Common myeloid progenitor, CD34-positive (primary cell): ENCODE measurements around the gene SFRP5. TPM values are rescaled to one million over a fixed set of nuclear protein-coding genes. Genes with fewer than 3 reads are reported as not detected.

ENCODE experiments used
- CTCF ChIA-PET: fragments of 350-600 bp; sonication (Branson Sonifier 250); formaldehyde crosslinking; loops from one replicate; lab custom pipeline; 2021; ENCODE audit warnings: antibody characterized with exemption; lab: Charles Lee
- POLR2A ChIA-PET: fragments of 350-600 bp; sonication (Branson Sonifier 250); formaldehyde crosslinking; loops from one replicate; lab custom pipeline; 2021; ENCODE audit warnings: antibody characterized with exemption; lab: Charles Lee
- DNase-seq, 3 donors: peaks; one replicate each; pipeline versions ENCODE4 v3.0.0 to v3.0.0-alpha.2; 2013
- H3K27ac ChIP-seq, 2 experiments: 1 replicate in 1 of 2; 2 replicates in 1 of 2; pipeline ENCODE4 v1.7.0; 2013; ENCODE audit warnings: inconsistent platforms in 2 of 2, low read length in 2 of 2, mild to moderate bottlenecking in 2 of 2, low read depth in 1 of 2, moderate library complexity in 1 of 2; ENCODE audit not compliant: severe bottlenecking in 2 of 2, insufficient read depth in 1 of 2, poor library complexity in 1 of 2
- H3K27me3 ChIP-seq, 5 experiments: replicated peaks in 2 of 5; 1 replicate in 3 of 5; 2 replicates in 2 of 5; pipeline versions ENCODE4 v1.6.1 to v1.7.0; 2013; ENCODE audit warnings: low read length in 4 of 5, mild to moderate bottlenecking in 2 of 5, moderate library complexity in 2 of 5, inconsistent platforms in 1 of 5; ENCODE audit not compliant: insufficient read depth in 5 of 5, control insufficient read depth in 4 of 5
- H3K36me3 ChIP-seq, 4 experiments: 1 replicate in 2 of 4; 2 replicates in 2 of 4; pipeline versions ENCODE4 v1.6.1 to v1.7.0; 2013; ENCODE audit warnings: low read length in 3 of 4, control low read depth in 1 of 4, mild to moderate bottlenecking in 1 of 4; ENCODE audit not compliant: control insufficient read depth in 4 of 4, insufficient read depth in 4 of 4
- H3K4me1 ChIP-seq, 4 experiments: 1 replicate in 3 of 4; 2 replicates in 1 of 4; pipeline versions ENCODE4 v1.6.1 to v1.7.1; 2013; ENCODE audit warnings: low read length in 3 of 4, mild to moderate bottlenecking in 3 of 4, control low read depth in 1 of 4, inconsistent platforms in 1 of 4, moderate library complexity in 1 of 4; ENCODE audit not compliant: control insufficient read depth in 4 of 4, insufficient read depth in 4 of 4; ENCODE audit errors: control extremely low read depth in 1 of 4
- H3K4me3 ChIP-seq, 7 experiments: 1 replicate in 4 of 7; 2 replicates in 3 of 7; pipeline versions ENCODE4 v1.5.1 to v1.7.0; 2013; ENCODE audit warnings: mild to moderate bottlenecking in 7 of 7, low read length in 6 of 7, moderate library complexity in 6 of 7, inconsistent platforms in 2 of 7, low read depth in 2 of 7, control low read depth in 1 of 7; ENCODE audit not compliant: insufficient read depth in 4 of 7, control insufficient read depth in 1 of 7; ENCODE audit errors: extremely low read depth in 1 of 7
- H3K9me3 ChIP-seq, 5 experiments: 1 replicate in 4 of 5; 2 replicates in 1 of 5; pipeline versions ENCODE4 v1.6.1 to v1.7.1; 2013; ENCODE audit warnings: low read length in 4 of 5, mild to moderate bottlenecking in 2 of 5, inconsistent platforms in 1 of 5, low read depth in 1 of 5, moderate library complexity in 1 of 5; ENCODE audit not compliant: control insufficient read depth in 4 of 5, insufficient read depth in 2 of 5; ENCODE audit errors: control extremely low read depth in 1 of 5
- WGBS: methylation state at CpG from one replicate; pipeline ENCODE4 v1.1.5; 2013; ENCODE audit not compliant: insufficient coverage; 5-methylcytosine and 5-hydroxymethylcytosine counted together
- polyA plus RNA-seq: library from polyadenylated mRNA; unstranded; fragments of 120-200 nt; gene quantifications from one replicate; pipeline ENCODE4 v1.2.1, GENCODE V29; 2013

Gene SFRP5, protein sequence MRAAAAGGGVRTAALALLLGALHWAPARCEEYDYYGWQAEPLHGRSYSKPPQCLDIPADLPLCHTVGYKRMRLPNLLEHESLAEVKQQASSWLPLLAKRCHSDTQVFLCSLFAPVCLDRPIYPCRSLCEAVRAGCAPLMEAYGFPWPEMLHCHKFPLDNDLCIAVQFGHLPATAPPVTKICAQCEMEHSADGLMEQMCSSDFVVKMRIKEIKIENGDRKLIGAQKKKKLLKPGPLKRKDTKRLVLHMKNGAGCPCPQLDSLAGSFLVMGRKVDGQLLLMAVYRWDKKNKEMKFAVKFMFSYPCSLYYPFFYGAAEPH
- polyA plus RNA-seq: 1.0 TPM

GRCh38 chr10:97771913-97772823 is at the start of gene SFRP5:
Gene SFRP5, minus strand, starts transcription at chr10:97771999. Its CDS starts 166 bp downstream, at chr10:97771833.
- Histone ChIP-seq H3K27ac (no peak within 1 kb of the TSS), H3K36me3 (no peaks in the 10 kb centered on the region), H3K4me3 (peak within 1 kb of the TSS in 6 of 7 experiments; percentile 43 to 73 (median 57)), H3K9me3 (no peaks in the 10 kb centered on the region), H3K27me3 (peaks cover 3 to 55% (median 31%) of the 10 kb centered on the region in 5 experiments), H3K4me1 (peaks cover 0 to 24% (median 14%) of the 10 kb centered on the region in 4 experiments)
- DNase-seq: peak in 2 of 3 donors; percentile 15 to 31
- ChIA-PET CTCF (interaction anchor here (0.9 to 2.8 kb wide), 6 partner anchors 9 to 98 kb away, joined by 3 to 9 read pairs (median 4); no protein-coding TSS in a partner anchor), POLR2A (no interaction called here)
- 8% methylated on average over 42 of the region's 44 CpGs for WGBS

- H3K4me1 ChIP-seq: no peaks in the 10 kb centered on the region
- no peak for DNase-seq
- H3K27ac ChIP-seq: no peak overlapping the region
- WGBS: 100% methylated on average over 2 of the region's 8 CpGs
- no peaks in the 10 kb centered on the region for H3K36me3 ChIP-seq
- peaks cover 0 to 31% (median 8%) of the 10 kb centered on the region in 5 experiments for H3K27me3 ChIP-seq
- POLR2A ChIA-PET: no interaction called here
- CTCF ChIA-PET: interaction anchor here (1.4 to 1.9 kb wide), 2 partner anchors 13 to 19 kb away, joined by 3 to 5 read pairs; no protein-coding TSS in a partner anchor
- no peaks in the 10 kb centered on the region for H3K9me3 ChIP-seq
- no peak overlapping the region for H3K4me3 ChIP-seq
Measured at GRCh38 chr10:97820096-97820704, 48.4 kb upstream of the SFRP5 start.

DNA sequence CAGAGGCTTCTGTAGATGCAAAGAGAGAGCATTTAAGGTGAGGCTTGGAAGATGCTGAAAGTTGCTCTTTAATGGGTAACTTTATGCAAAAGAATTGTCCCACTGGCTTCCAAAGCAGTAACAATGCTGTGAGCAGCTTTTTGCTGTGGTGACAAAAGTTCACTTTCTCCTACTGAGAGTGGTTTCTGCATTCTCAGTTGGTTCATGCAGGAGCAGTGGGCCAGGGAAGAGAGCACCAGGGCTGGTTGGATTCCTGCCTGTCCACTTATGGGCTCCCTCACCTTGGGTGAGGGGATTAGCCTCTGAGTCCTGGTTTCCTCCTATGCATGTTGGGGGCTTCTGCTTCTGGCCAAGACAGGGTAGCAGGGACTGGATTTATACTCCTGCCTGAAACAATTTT is 46.8 kb upstream of the SFRP5 start:
- DNase-seq: no peak
- POLR2A ChIA-PET: no interaction called here
- Histone ChIP-seq H3K27me3 (peaks cover 0 to 31% (median 8%) of the 10 kb centered on the region in 5 experiments), H3K9me3 (no peaks in the 10 kb centered on the region), H3K4me3 (no peak overlapping the region), H3K4me1 (no peaks in the 10 kb centered on the region), H3K27ac (no peak overlapping the region), H3K36me3 (no peaks in the 10 kb centered on the region)
- CTCF ChIA-PET: interaction anchor here (1.2 kb wide), 1 partner anchor 26 kb away, joined by 3 read pairs; no protein-coding TSS in a partner anchor

GRCh38 chr10:97816609-97817008 is 44.8 kb upstream of the SFRP5 start:
- H3K36me3 ChIP-seq: no peaks in the 10 kb centered on the region
- WGBS: 89% methylated on average over 4 of the region's 4 CpGs
- POLR2A ChIA-PET: no interaction called here

DNA sequence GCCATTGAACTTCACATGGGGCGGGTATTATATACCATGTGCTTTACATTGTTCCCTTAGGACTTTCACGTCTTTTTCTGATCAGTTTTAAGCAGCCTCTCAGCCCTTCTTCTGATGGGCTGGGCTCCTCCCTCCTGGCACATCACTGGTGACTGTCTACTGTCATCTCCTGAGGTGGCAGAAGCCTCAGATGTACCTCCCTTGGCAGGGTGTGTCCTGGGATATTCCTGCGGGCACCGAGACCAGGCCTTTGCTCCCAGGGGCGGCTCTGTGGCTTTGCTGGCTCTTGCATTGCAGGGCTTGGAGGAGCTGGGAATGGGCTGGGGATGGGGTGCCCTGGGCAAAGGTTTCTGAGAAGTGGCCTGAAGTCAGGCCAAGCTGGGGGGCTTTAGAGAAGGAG is 43.2 kb upstream of the SFRP5 start:
- 100% methylated on average over 5 of the region's 5 CpGs for WGBS
- no peak for DNase-seq
- peaks cover 0 to 31% (median 9%) of the 10 kb centered on the region in 5 experiments for H3K27me3 ChIP-seq
- H3K4me1 ChIP-seq: no peaks in the 10 kb centered on the region
- no peaks in the 10 kb centered on the region for H3K36me3 ChIP-seq
- no peak overlapping the region for H3K27ac ChIP-seq
- ChIA-PET CTCF (interaction anchor here (1.2 kb wide), 1 partner anchor 23 kb away, joined by 4 read pairs; no protein-coding TSS in a partner anchor), POLR2A (no interaction called here)
- no peak overlapping the region for H3K4me3 ChIP-seq
- H3K9me3 ChIP-seq: no peaks in the 10 kb centered on the region

More at GRCh38 chr10:97816609-97817008, 44.8 kb upstream of the SFRP5 start:
- Histone ChIP-seq H3K4me1 (no peaks in the 10 kb centered on the region), H3K27me3 (peaks cover 0 to 29% (median 9%) of the 10 kb centered on the region in 5 experiments), H3K4me3 (no peak overlapping the region), H3K9me3 (no peaks in the 10 kb centered on the region), H3K27ac (no peak overlapping the region)
- CTCF ChIA-PET: no interaction called here
- no peak for DNase-seq

DNA sequence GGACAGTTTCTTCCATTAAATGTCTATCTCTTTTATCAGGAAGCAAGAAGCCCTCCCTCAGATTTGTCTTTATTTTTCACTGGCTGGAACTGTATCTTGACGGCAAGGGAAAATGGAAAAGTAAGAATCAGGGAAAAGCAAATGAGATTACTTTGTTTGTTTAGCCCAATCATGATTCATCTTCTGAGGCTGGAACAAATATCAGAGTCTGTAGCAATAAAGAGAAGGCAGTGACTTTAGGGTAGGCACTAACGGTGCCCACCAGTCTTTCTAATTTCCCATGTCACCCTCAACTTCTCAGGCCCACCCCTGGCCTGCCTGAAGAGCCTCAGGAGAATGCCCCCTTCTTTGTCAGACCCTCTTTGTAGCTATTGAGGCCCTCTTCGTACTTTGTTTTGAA is 41.5 kb upstream of the SFRP5 start:
- WGBS: 86% methylated on average over 2 of the region's 3 CpGs
- Histone ChIP-seq H3K9me3 (no peaks in the 10 kb centered on the region), H3K27ac (no peak overlapping the region), H3K4me1 (no peaks in the 10 kb centered on the region), H3K27me3 (peaks cover 0 to 21% (median 8%) of the 10 kb centered on the region in 5 experiments), H3K36me3 (no peaks in the 10 kb centered on the region), H3K4me3 (no peak overlapping the region)
- DNase-seq: no peak
- CTCF ChIA-PET: no interaction called here
- POLR2A ChIA-PET: no interaction called here
